Activated T-cell treated with anti-CD3 and anti-CD28 coated beads, Interleukin-2, amount 50 U/mL, for 72 hours (primary cell): ENCODE data around the gene SPATA16. TPM values are rescaled to one million over a fixed set of nuclear protein-coding genes. Genes with fewer than 3 reads are reported as not detected.
"Not testable (repeated sequence)": the region's sequence is repeated elsewhere in the genome, so short reads cannot be mapped to it uniquely, and the experiment has no call there.

Source experiments
- ATAC-seq, 2 donors: fragments of 150-1000 bp; cut with Tn5 transposase; replicated peaks in 1 of 2; 2 replicates each; pipeline ENCODE4 v1.10.0; 2021; ENCODE audit warnings: moderate library complexity in 2 of 2, mild to moderate bottlenecking in 1 of 2
- DNase-seq, 2 donors: peaks; one replicate each; pipeline ENCODE4 v3.0.0; 2021 to 2022; ENCODE audit warnings: mixed read lengths in 1 of 2
- H3K27ac Mint-ChIP-seq: one replicate; pipeline ENCODE4 v1.8.0; 2022; ENCODE audit warnings: mild to moderate bottlenecking, moderate library complexity, mixed read lengths
- H3K27me3 Mint-ChIP-seq: one replicate; pipeline ENCODE4 v1.8.0; 2022; ENCODE audit warnings: low read depth, mixed read lengths
- H3K36me3 Mint-ChIP-seq, 2 donors: one replicate each; pipeline ENCODE4 v1.8.0; 2022; ENCODE audit warnings: mixed read lengths in 2 of 2, mild to moderate bottlenecking in 1 of 2; ENCODE audit not compliant: insufficient read depth in 2 of 2
- H3K4me1 Mint-ChIP-seq: one replicate; pipeline ENCODE4 v1.8.0; 2022; ENCODE audit warnings: low read depth, mixed read lengths
- H3K4me3 Mint-ChIP-seq, 2 donors: one replicate each; pipeline ENCODE4 v1.8.0; 2022; ENCODE audit warnings: mild to moderate bottlenecking in 2 of 2, mixed read lengths in 2 of 2, moderate library complexity in 2 of 2
- H3K9me3 Mint-ChIP-seq, 2 donors: one replicate each; pipeline ENCODE4 v1.8.0; 2022; ENCODE audit warnings: mixed read lengths in 2 of 2
- total RNA-seq, 2 donors: library from RNA; stranded (reverse); gene quantifications; one replicate each; pipeline ENCODE4 v1.2.3, GENCODE V29; 2022

Gene SPATA16
- total RNA-seq, 2 donors from 2014 or later, result not detected

- Mint-ChIP-seq H3K27me3 (no peaks in the 10 kb centered on the region), H3K27ac (no peak overlapping the region), H3K36me3 (no peaks in the 10 kb centered on the region), H3K4me1 (no peaks in the 10 kb centered on the region), H3K9me3 (no peaks in the 10 kb centered on the region), H3K4me3 (no peak overlapping the region)
- no peak for ATAC-seq
- no peak for DNase-seq
Observed at GRCh38 chr3:173045770-173046382, 95.2 kb downstream of the SPATA16 start.

- Mint-ChIP-seq H3K36me3 (no peaks in the 10 kb centered on the region), H3K9me3 (no peaks in the 10 kb centered on the region), H3K27ac (no peak overlapping the region), H3K4me3 (no peak overlapping the region), H3K4me1 (no peaks in the 10 kb centered on the region), H3K27me3 (no peaks in the 10 kb centered on the region)
- DNase-seq, result no peak
- ATAC-seq, result no peak
Observed at GRCh38 chr3:173044998-173045397, 96.0 kb downstream of the SPATA16 start.

DNA sequence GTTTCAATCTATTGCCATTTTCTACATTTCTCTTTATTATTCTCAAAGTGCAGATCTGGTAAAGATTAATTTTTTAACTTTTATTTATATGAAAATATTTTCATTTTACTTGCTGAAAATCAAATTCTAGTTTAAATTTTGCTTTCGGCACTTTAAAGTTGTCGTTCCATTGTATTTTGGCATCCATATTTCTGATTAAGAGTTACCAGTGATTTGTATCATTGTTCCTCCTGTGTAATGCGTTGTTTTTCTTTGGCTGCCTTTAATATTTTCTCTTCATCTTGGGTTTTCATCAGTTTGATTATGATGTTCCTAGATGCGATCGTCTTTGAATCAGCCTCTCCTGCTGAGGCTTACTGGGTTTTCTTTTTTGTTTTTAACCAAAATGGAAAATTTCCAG, 97.3 kb downstream of the SPATA16 start:
- no peak for ATAC-seq
- no peaks in the 10 kb centered on the region for H3K4me1 Mint-ChIP-seq
- no peaks in the 10 kb centered on the region for H3K36me3 Mint-ChIP-seq
- DNase-seq, result no peak
- H3K27me3 Mint-ChIP-seq, result no peaks in the 10 kb centered on the region
- H3K9me3 Mint-ChIP-seq, result no peaks in the 10 kb centered on the region
- H3K27ac Mint-ChIP-seq, result no peak overlapping the region
- H3K4me3 Mint-ChIP-seq, result no peak overlapping the region

DNA sequence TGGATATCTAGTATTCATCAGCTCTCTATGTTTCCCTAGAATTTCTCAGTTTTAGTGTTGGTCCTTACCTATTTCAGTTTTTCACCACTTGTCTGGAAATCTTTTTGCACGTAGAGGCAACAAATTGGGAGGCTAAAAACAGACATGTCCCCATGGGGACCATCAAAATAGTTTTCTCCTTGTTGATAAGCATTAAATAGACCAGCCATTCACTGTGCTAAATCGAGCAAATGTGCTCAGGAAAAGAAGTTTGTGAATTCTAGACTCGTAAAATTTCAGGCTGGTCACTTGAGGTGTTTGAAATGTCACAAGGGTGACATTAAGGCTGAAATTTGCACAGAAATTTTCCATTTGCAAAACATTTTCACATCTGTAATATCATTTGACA, 102.6 kb downstream of the SPATA16 start:
- Mint-ChIP-seq H3K4me1 (no peaks in the 10 kb centered on the region), H3K27me3 (no peaks in the 10 kb centered on the region), H3K36me3 (no peaks in the 10 kb centered on the region), H3K27ac (no peak overlapping the region), H3K9me3 (no peaks in the 10 kb centered on the region), H3K4me3 (no peak overlapping the region)
- no peak for ATAC-seq
- no peak for DNase-seq

DNA sequence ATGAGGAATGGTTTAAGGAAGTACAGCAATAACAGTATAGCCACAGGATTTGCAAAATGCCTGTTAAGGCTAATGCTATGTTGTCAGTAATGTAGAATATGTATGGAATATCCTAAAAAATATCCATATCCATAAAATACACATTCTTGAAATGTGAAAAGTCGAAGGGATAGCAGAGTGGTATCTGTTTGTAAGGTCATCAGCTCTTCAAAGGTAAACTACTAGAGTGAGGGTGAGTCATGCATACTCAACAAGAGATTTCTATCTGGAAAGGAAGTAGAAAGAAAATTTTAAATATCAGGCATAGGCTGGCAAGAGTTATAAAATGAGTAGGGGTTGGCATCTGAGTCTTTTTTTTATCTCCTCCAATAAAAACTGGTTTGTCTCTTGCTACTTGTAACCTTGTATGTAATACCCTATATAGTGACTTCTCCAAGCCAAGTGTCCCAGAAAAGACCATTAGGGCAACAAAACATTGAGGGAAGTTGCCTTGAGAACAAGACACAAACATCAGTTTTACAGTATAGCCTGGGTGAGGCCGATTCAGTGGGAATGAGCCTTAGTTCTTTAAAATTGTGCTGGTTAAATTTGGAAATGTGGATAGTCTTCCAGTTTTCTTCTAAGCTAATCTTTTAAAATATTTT, 103.1 kb downstream of the SPATA16 start:
- DNase-seq, result no peak
- H3K36me3 Mint-ChIP-seq, result no peaks in the 10 kb centered on the region
- H3K27ac Mint-ChIP-seq, result no peak overlapping the region

GRCh38 chr3:173030273-173030672, 110.8 kb downstream of the SPATA16 start:
- Mint-ChIP-seq H3K27ac (no peak overlapping the region), H3K27me3 (no peaks in the 10 kb centered on the region), H3K4me3 (no peak overlapping the region), H3K9me3 (no peaks in the 10 kb centered on the region), H3K4me1 (no peaks in the 10 kb centered on the region), H3K36me3 (no peaks in the 10 kb centered on the region)
- ATAC-seq (no peak), DNase-seq (no peak)

More for the DNA sequence above, 103.1 kb downstream of the SPATA16 start:
- H3K4me3 Mint-ChIP-seq, result no peak overlapping the region
- H3K27me3 Mint-ChIP-seq, result no peaks in the 10 kb centered on the region
- ATAC-seq, result no peak
- no peaks in the 10 kb centered on the region for H3K4me1 Mint-ChIP-seq
- H3K9me3 Mint-ChIP-seq, result no peaks in the 10 kb centered on the region

DNA sequence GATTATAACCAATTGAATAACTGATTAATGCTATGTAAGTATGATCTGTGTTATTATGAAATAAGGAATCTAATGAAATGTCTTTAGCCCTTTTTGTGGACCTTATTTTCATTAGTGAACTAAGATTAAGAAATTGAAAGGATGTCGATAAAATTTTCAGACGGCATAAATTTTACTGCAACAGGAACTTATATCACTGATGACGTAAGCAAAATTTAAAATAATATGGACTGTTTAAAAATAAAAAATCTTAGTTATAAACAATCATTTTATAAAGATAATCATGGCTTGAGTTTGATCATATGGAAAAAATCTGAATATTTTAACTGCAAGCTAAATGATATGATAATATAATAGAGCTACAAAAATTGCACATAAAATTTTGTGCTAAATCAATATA, 112.7 kb downstream of the SPATA16 start:
- ATAC-seq, result no peak
- Mint-ChIP-seq H3K9me3 (no peaks in the 10 kb centered on the region), H3K27me3 (no peaks in the 10 kb centered on the region), H3K4me3 (no peak overlapping the region), H3K4me1 (no peaks in the 10 kb centered on the region), H3K36me3 (no peaks in the 10 kb centered on the region), H3K27ac (no peak overlapping the region)
- no peak for DNase-seq

DNA sequence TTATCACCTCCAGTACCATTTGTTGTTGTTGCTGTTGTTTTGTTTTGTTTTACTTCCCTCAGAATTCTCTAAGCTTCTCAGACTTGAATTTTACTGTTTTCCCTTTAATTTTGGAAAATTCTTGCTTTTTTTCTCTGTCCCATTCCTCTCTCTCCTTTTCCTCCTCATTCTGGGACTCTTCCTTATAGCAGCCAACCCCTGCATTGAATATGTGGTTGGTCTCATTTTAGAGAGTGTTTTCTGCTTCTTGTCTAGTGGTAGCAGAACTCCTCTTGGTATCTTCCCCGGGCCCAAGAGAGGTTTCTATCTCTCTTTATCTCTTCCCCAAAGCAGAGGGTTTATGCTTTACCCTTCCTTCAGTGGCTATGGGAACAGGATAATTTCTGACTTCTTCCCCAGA, 113.6 kb downstream of the SPATA16 start:
- H3K27me3 Mint-ChIP-seq, result no peaks in the 10 kb centered on the region
- no peak overlapping the region for H3K4me3 Mint-ChIP-seq
- no peak overlapping the region for H3K27ac Mint-ChIP-seq
- H3K9me3 Mint-ChIP-seq, result no peaks in the 10 kb centered on the region
- DNase-seq (no peak), ATAC-seq (no peak)
- no peaks in the 10 kb centered on the region for H3K36me3 Mint-ChIP-seq
- no peaks in the 10 kb centered on the region for H3K4me1 Mint-ChIP-seq

DNA sequence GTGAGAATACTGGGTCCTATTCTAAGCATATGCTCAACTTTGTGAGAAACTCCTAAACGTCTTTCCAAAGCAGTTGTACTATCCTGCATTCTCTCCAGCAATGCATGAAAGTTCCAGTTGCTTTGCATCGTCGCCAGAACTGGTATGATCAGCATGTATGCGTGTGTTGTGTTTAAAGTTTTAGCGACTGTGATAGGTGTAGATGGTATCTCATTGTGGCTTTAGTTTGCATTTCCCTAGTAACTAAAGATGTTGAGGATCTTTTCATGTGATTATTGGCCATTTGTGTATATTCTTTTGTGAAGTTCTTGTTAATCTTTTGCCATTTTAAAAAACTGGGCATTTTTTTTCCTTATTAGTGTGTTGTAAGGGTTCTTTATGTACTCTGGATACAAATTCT, 115.1 kb downstream of the SPATA16 start:
- Mint-ChIP-seq H3K9me3 (no peaks in the 10 kb centered on the region), H3K4me3 (no peak overlapping the region), H3K27ac (no peak overlapping the region), H3K36me3 (no peaks in the 10 kb centered on the region), H3K4me1 (no peaks in the 10 kb centered on the region), H3K27me3 (no peaks in the 10 kb centered on the region)
- DNase-seq (no peak), ATAC-seq (no peak)

GRCh38 chr3:173021547-173022185, 119.4 kb downstream of the SPATA16 start:
- no peak for DNase-seq
- no peaks in the 10 kb centered on the region for H3K36me3 Mint-ChIP-seq
- no peaks in the 10 kb centered on the region for H3K27me3 Mint-ChIP-seq
- no peaks in the 10 kb centered on the region for H3K4me1 Mint-ChIP-seq
- H3K9me3 Mint-ChIP-seq, result no peaks in the 10 kb centered on the region
- ATAC-seq, result no peak
- no peak overlapping the region for H3K27ac Mint-ChIP-seq
- no peak overlapping the region for H3K4me3 Mint-ChIP-seq

DNA sequence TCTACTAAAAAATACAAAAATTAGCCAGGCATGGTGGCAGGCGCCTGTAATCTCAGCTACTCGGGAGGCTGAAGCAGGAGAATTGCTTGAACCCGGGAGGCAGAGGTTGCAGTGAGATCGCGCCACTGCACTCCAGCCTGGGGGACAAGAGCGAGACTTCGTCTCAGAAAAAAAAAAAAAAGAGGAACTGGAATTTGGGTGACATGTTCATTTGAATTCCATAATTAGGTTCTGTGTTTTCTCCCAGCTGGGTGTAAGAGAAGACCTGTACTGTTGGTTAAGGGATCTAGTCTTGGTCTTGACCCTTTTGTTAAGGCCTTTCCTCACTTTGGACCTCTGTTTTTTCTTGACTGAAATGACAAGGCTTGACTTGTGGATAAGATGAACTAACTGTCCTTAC, 120.9 kb downstream of the SPATA16 start:
- DNase-seq, H3K27me3 Mint-ChIP-seq, ATAC-seq, H3K9me3 Mint-ChIP-seq, H3K27ac Mint-ChIP-seq, H3K4me3 Mint-ChIP-seq, H3K4me1 Mint-ChIP-seq, H3K36me3 Mint-ChIP-seq: not testable (repeated sequence)

GRCh38 chr3:173019378-173019777, 121.7 kb downstream of the SPATA16 start:
- Mint-ChIP-seq H3K9me3 (peaks cover 0 to 1% of the 10 kb centered on the region in 2 donors), H3K36me3 (no peaks in the 10 kb centered on the region), H3K4me3 (no peak overlapping the region), H3K27me3 (no peaks in the 10 kb centered on the region), H3K4me1 (no peaks in the 10 kb centered on the region), H3K27ac (no peak overlapping the region)
- ATAC-seq (no peak), DNase-seq (no peak)

DNA sequence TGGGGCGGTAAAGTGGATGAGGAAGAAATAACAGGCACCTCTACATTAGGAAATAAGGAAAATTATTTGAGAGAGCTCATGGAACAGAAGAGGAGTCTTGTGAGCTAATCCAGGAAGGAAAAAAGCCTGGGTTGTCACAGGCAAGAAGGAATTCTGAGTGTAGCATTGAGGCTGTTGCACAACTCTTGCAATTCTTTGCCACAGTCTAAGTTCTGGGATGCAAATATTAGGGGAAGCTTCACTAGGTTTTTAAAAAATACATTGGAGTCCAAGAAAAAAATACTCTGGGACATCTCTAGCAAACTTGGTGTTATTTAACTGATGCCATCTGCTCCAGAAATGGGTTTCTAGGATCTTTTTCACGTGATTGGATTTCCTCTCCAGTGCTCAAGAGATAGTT, 122.3 kb downstream of the SPATA16 start:
- H3K27ac Mint-ChIP-seq, result no peak overlapping the region
- H3K36me3 Mint-ChIP-seq, result no peaks in the 10 kb centered on the region
- H3K4me1 Mint-ChIP-seq, result no peaks in the 10 kb centered on the region
- no peak overlapping the region for H3K4me3 Mint-ChIP-seq
- no peak for ATAC-seq
- no peak for DNase-seq
- H3K27me3 Mint-ChIP-seq, result no peaks in the 10 kb centered on the region
- H3K9me3 Mint-ChIP-seq, result peaks cover 0 to 1% of the 10 kb centered on the region in 2 donors
